Trophoblast cell (in vitro differentiated cells and primary cell): ENCODE data around the gene TRIM71.
"Not testable (repeated sequence)": the region's sequence is repeated elsewhere in the genome, so short reads cannot be mapped to it uniquely, and the experiment has no call there.

ENCODE experiments used
- DNase-seq, 2 donors: peaks; one replicate each; pipeline ENCODE4 v3.0.0-alpha.2; 2016
- H2AFZ ChIP-seq: 2 replicates; pipeline ENCODE4 v1.6.1; 2013; ENCODE audit warnings: low read length, moderate library complexity, mild to moderate bottlenecking; ENCODE audit not compliant: insufficient read depth, poor library complexity
- H2AK5ac ChIP-seq: 2 replicates; pipeline ENCODE4 v1.6.1; 2013; ENCODE audit warnings: mild to moderate bottlenecking, low read length
- H2BK120ac ChIP-seq: 2 replicates; pipeline ENCODE4 v1.6.1; 2013; ENCODE audit warnings: low read length, mild to moderate bottlenecking, moderate library complexity; ENCODE audit not compliant: insufficient read depth, poor library complexity
- H2BK12ac ChIP-seq: 2 replicates; pipeline ENCODE4 v1.6.1; 2013; ENCODE audit warnings: mild to moderate bottlenecking, low read length, moderate library complexity
- H2BK5ac ChIP-seq: 2 replicates; pipeline ENCODE4 v1.6.1; 2013; ENCODE audit warnings: low read length, low read depth, moderate library complexity, mild to moderate bottlenecking; ENCODE audit not compliant: poor library complexity
- H3K14ac ChIP-seq: 2 replicates; pipeline ENCODE4 v1.6.1; 2013; ENCODE audit warnings: mild to moderate bottlenecking, low read length
- H3K18ac ChIP-seq: 2 replicates; pipeline ENCODE4 v1.6.1; 2013; ENCODE audit warnings: mild to moderate bottlenecking, low read length
- H3K23ac ChIP-seq: 2 replicates; pipeline ENCODE4 v1.6.1; 2013; ENCODE audit warnings: low read length
- H3K27ac ChIP-seq: 2 replicates; pipeline ENCODE4 v1.5.1; 2013; ENCODE audit warnings: low read depth, mild to moderate bottlenecking, inconsistent platforms, low read length, moderate library complexity
- H3K27me3 ChIP-seq: 2 replicates; pipeline ENCODE4 v1.6.1; 2013; ENCODE audit warnings: inconsistent platforms, mild to moderate bottlenecking, low read length, moderate library complexity; ENCODE audit not compliant: insufficient read depth
- H3K36me3 ChIP-seq, 2 experiments: 1 replicate in 1 of 2; 2 replicates in 1 of 2; pipeline ENCODE4 v1.6.1; 2013; ENCODE audit warnings: low read length in 2 of 2, mild to moderate bottlenecking in 2 of 2, moderate library complexity in 1 of 2; ENCODE audit not compliant: insufficient read depth in 2 of 2, control insufficient read depth in 1 of 2
- H3K4ac ChIP-seq: 2 replicates; pipeline ENCODE4 v1.6.1; 2013; ENCODE audit warnings: low read depth, mild to moderate bottlenecking, low read length, moderate library complexity
- H3K4me1 ChIP-seq, 2 experiments: 1 replicate in 1 of 2; 2 replicates in 1 of 2; pipeline ENCODE4 v1.6.1; 2013; ENCODE audit warnings: low read length in 2 of 2, mild to moderate bottlenecking in 2 of 2, moderate library complexity in 1 of 2; ENCODE audit not compliant: insufficient read depth in 2 of 2, control insufficient read depth in 1 of 2
- H3K4me2 ChIP-seq: 2 replicates; pipeline ENCODE4 v1.6.1; 2013; ENCODE audit warnings: inconsistent platforms, mild to moderate bottlenecking, low read length, moderate library complexity
- H3K4me3 ChIP-seq: 2 replicates; pipeline ENCODE4 v1.5.1; 2013; ENCODE audit warnings: mild to moderate bottlenecking, low read depth, low read length, inconsistent platforms
- H3K79me1 ChIP-seq: one replicate; pipeline ENCODE4 v1.6.1; 2013; ENCODE audit warnings: low read length
- H3K79me2 ChIP-seq: 2 replicates; pipeline ENCODE4 v1.6.1; 2013; ENCODE audit warnings: low read length, mild to moderate bottlenecking; ENCODE audit not compliant: control insufficient read depth, insufficient read depth, poor library complexity
- H3K9ac ChIP-seq: 2 replicates; pipeline ENCODE4 v1.6.1; 2013; ENCODE audit warnings: mild to moderate bottlenecking, low read length
- H3K9me3 ChIP-seq: 2 replicates; pipeline ENCODE4 v1.6.1; 2013; ENCODE audit warnings: low read depth, mild to moderate bottlenecking, control low read depth, inconsistent platforms, low read length; ENCODE audit not compliant: insufficient read depth
- H4K12ac ChIP-seq: 2 replicates; pipeline ENCODE4 v1.6.1; 2013; ENCODE audit warnings: low read depth, mild to moderate bottlenecking, low read length, moderate library complexity
- H4K8ac ChIP-seq: 2 replicates; pipeline ENCODE4 v1.6.1; 2013; ENCODE audit warnings: low read depth, mild to moderate bottlenecking, low read length, moderate library complexity
- H4K91ac ChIP-seq: one replicate; pipeline ENCODE4 v1.6.1; 2013; ENCODE audit warnings: low read depth, mild to moderate bottlenecking, low read length, moderate library complexity
- WGBS: extraction: QIAGEN DNeasy Blood & Tissue Kit; methylation state at CpG from one replicate; pipeline ENCODE4 v1.1.7; 2013; ENCODE audit warnings: missing lambda C conversion rate; ENCODE audit not compliant: insufficient read length, insufficient coverage; ENCODE audit errors: extremely low coverage; 5-methylcytosine and 5-hydroxymethylcytosine counted together

Gene TRIM71

DNA sequence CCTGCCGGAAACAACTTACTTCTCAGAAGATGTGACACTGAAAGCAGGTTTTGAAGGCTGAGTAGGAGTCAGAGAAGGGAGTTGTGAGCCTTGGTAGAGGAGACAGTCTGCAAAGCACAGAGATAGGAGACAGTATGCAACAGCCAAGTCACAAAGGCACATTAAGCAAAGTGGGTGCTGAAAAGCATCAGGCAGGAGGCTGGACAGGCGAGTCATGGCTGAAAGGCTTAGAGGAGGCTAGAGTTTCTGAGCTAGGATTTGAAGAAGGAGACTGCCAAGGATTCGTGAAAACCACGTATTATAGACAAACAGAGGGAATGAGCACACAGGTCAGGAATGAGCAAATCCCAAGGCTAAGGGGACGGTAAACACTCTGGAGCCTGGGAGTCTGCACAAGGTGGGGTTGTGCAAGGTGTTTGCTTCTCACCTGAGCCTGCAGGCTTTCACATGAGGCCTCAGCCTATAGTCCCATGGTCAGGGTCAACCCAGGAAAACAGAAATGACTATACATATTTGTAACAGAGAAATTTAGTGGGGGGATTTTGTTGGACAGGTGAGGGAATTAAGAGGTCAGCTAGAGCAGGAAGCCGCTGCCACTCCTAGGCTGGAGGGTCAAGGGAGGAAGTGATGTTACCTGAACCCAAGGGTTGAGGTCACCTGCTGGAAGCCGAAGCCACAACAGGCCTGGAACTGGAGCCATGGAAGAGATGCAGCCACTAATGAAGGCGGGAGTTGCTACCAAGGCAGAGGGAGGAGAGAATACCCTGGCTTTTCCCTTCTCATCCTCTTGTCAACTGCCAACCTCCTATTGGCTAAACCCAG is 23.1 kb upstream of the TRIM71 start:
- Histone ChIP-seq H3K36me3 (no peaks in the 10 kb centered on the region), H3K27ac (peak overlapping the region; percentile 52), H3K4me3 (no peak overlapping the region), H3K79me2 (no peaks in the 10 kb centered on the region), H2BK12ac (no peak overlapping the region), H4K8ac (no peak overlapping the region), H2AFZ (no peak overlapping the region), H3K9ac (no peak overlapping the region), H3K27me3 (no peaks in the 10 kb centered on the region), H2AK5ac (no peak overlapping the region), H3K18ac (no peak overlapping the region), H3K79me1 (peaks cover 1% of the 10 kb centered on the region), H3K23ac (no peak overlapping the region), H4K91ac (peak overlapping the region; percentile 2), H4K12ac (no peak overlapping the region), H3K4ac (no peak overlapping the region), H2BK5ac (peak overlapping the region; percentile 2), H3K14ac (no peak overlapping the region), H3K9me3 (no peaks in the 10 kb centered on the region), H2BK120ac (no peak overlapping the region), H3K4me1 (peaks cover 14 to 16% of the 10 kb centered on the region in 2 experiments), H3K4me2 (no peak overlapping the region)
- no CpG with 5 or more reads among the region's 8 CpGs for WGBS
- peak in 1 of 2 donors; percentile 36 for DNase-seq

DNA sequence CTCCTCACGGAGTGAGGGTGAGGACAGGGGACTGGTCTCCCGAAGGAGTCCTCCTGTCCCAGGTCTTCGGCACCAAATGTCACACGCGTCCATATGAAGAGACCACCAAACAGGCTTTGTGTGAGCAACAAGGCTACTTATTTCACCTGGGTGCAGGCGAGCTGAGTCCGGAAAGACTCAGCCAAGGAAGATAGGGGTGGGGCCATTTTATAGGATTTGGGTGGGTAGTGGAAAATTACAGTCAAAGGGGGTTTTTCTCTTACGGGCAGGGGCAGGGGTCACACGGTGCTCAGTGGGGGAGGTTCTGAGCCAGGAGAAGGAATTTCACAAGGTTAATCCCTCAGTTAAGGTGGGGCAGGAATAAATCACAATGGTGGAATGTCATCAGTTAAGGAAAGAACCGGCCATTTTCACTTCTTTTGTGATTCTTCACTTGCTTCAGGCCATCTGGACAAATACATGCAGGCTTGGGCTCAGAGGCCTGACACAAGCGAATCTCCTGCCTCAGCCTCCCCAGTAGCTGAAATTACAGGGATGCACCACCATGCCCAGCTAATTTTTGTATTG is 21.3 kb upstream of the TRIM71 start:
- not testable (repeated sequence) for DNase-seq, H3K79me1 ChIP-seq, H3K9ac ChIP-seq, H3K18ac ChIP-seq, H3K14ac ChIP-seq, H2BK12ac ChIP-seq, H3K23ac ChIP-seq, H4K8ac ChIP-seq, H3K79me2 ChIP-seq, H3K36me3 ChIP-seq, H3K9me3 ChIP-seq, H2AK5ac ChIP-seq, H2BK120ac ChIP-seq, H3K4me3 ChIP-seq, H2AFZ ChIP-seq, H4K12ac ChIP-seq, H3K27me3 ChIP-seq, H3K27ac ChIP-seq, H4K91ac ChIP-seq, H3K4ac ChIP-seq, H3K4me2 ChIP-seq
- no CpG with 5 or more reads among the region's 11 CpGs for WGBS
- H3K4me1 ChIP-seq, result peaks cover 14 to 20% of the 10 kb centered on the region in 2 experiments
- peak overlapping the region; percentile 27 for H2BK5ac ChIP-seq

DNA sequence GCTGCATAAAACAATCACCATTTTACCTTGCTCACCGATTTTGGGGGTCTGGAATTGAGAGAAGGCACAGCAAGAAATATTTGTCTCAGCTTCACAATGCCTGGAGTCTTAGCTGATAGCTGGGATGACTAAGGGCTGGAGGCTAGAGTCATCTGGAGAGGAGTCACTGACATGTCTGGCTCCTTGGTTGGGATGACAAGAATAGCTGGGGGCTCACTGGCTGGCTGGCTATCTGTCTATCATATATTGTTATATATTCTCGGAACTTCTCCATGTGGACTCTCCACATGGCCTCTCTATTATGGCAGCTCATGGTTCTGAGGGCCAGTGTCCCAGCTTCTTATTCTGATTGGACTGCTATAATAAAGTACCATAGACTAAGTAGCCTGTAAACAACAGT is 20.0 kb upstream of the TRIM71 start:
- H3K36me3 ChIP-seq, result no peaks in the 10 kb centered on the region
- H3K23ac ChIP-seq, result no peak overlapping the region
- H3K4ac ChIP-seq, result no peak overlapping the region
- H3K18ac ChIP-seq, result no peak overlapping the region
- H2AFZ ChIP-seq, result no peak overlapping the region
- peaks cover 14 to 20% of the 10 kb centered on the region in 2 experiments for H3K4me1 ChIP-seq
- no peak overlapping the region for H3K4me3 ChIP-seq
- no peak overlapping the region for H4K8ac ChIP-seq
- WGBS, result no CpG with 5 or more reads among the region's 2 CpGs
- peaks cover 1% of the 10 kb centered on the region for H3K79me1 ChIP-seq
- H3K27ac ChIP-seq, result peak overlapping the region; percentile 43
- H4K12ac ChIP-seq, result no peak overlapping the region
- no peak overlapping the region for H4K91ac ChIP-seq
- no peak overlapping the region for H2AK5ac ChIP-seq
- no peak overlapping the region for H2BK5ac ChIP-seq
- H3K9ac ChIP-seq, result no peak overlapping the region
- no peak overlapping the region for H3K4me2 ChIP-seq
- peak; percentile 57 to 60 for DNase-seq
- no peaks in the 10 kb centered on the region for H3K9me3 ChIP-seq
- no peak overlapping the region for H3K14ac ChIP-seq
- H3K27me3 ChIP-seq, result no peaks in the 10 kb centered on the region
- H2BK120ac ChIP-seq, result no peak overlapping the region
- no peaks in the 10 kb centered on the region for H3K79me2 ChIP-seq
- H2BK12ac ChIP-seq, result no peak overlapping the region

DNA sequence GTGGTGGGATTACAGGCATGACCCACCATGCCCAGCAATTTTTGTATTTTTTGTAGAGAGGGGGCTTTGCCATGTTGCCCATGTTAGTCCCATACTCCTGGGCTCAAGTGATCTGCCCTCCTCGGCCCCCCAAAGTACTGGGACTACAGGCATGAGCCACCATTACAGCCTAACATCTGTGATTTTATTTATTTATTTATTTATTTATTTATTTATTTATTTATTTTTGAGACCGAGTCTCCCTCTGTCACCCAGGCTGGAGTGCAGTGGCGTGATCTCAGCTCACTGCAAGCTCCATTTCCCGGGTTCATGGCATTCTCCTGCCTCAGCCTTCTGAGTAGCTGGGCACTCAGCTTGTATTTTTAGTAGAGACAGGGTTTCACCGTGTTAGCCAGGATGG is 16.4 kb upstream of the TRIM71 start:
- no CpG with 5 or more reads among the region's 5 CpGs for WGBS

More for the DNA sequence above, 16.4 kb upstream of the TRIM71 start:
- not testable (repeated sequence) for H4K91ac ChIP-seq, H3K79me2 ChIP-seq, H2BK5ac ChIP-seq, H2BK12ac ChIP-seq, H3K36me3 ChIP-seq, H4K8ac ChIP-seq, H3K4me2 ChIP-seq, H4K12ac ChIP-seq, H3K4me3 ChIP-seq, H3K23ac ChIP-seq, DNase-seq, H3K27me3 ChIP-seq, H3K18ac ChIP-seq, H3K9ac ChIP-seq, H2AK5ac ChIP-seq, H2AFZ ChIP-seq, H3K14ac ChIP-seq, H3K79me1 ChIP-seq, H3K4ac ChIP-seq, H3K27ac ChIP-seq, H2BK120ac ChIP-seq, H3K9me3 ChIP-seq
- peaks cover 0 to 10% of the 10 kb centered on the region in 2 experiments for H3K4me1 ChIP-seq
